T-helper 9 cell (primary cell): ENCODE measurements around the gene POR.
A peak's percentile ranks its signal among the peaks of the same experiment; 100 is the strongest.
"Not testable (repeated sequence)": the region's sequence is repeated elsewhere in the genome, so short reads cannot be mapped to it uniquely, and the experiment has no call there.

Experiments used
- DNase-seq: peaks from one replicate; pipeline ENCODE4 v3.0.0-alpha.2; 2020
- total RNA-seq, 2 donors: gene quantifications; one replicate each; lab custom pipeline; 2026; lab: John Stamatoyannopoulos, UW

POR gene
- total RNA-seq: 47.8 to 67.6 reads per million in 2 donors

DNA sequence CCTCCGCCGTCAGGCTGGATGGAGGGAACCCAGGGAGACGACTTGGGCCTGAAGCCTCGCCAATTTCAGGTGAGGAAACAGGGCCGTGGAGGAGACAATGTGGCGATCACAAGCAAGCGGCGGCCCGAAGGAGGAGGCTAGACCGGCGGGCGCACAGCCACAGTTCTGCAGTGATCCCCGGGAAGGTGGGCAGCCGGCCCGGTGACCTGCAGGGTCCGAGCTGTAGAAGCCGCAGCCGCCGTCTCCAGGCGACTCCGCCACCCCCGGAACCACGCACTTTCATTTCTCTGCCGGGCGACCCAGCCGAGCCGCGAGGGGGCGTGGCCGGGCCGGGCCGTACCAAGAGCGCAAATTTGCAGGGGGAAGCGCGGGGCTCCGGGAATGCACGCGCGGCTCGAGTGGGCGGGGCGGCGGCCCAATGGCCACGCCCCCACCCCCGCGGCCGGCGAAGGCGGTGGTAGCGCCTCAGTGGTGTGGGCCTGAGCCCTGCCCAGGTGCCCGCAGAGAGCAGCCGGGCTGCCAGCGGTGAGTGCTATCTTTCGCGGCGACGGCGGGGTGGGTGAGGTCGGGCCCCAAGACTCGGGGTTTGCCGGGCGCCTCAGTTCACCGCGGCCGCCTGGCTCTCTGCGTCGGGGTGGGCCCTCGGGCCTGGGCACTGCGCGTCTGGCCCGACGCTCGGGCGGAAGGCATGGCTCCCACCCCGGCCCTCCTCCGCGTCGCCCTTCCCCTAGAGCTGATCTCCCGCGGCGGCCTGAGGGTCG is at the start of gene POR:
Gene POR (plus strand): TSS at position 501 of the 761 bp plus-strand sequence. CDS start 38,847 bp downstream, outside the sequence.
- peak; percentile 98 for DNase-seq

DNA sequence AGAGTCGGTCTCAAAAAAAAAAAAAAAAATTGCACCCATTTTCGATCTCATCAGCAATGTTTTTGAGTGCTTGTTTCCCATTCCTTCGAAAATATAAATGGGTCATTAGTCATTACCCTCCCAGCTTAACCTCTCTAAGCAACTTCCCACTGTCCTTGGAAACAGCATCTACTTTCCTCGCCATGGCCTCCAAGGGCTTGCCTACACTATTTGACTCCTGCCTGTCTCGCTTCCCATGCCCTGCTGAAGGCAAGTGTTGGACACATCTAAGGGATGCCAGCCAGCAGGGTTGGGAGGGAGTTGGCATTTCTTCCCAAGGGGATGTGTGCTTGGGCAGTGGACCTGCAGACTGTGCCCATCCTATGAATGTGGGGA is 48.9 kb upstream of the POR start:
- DNase-seq: no peak

DNA sequence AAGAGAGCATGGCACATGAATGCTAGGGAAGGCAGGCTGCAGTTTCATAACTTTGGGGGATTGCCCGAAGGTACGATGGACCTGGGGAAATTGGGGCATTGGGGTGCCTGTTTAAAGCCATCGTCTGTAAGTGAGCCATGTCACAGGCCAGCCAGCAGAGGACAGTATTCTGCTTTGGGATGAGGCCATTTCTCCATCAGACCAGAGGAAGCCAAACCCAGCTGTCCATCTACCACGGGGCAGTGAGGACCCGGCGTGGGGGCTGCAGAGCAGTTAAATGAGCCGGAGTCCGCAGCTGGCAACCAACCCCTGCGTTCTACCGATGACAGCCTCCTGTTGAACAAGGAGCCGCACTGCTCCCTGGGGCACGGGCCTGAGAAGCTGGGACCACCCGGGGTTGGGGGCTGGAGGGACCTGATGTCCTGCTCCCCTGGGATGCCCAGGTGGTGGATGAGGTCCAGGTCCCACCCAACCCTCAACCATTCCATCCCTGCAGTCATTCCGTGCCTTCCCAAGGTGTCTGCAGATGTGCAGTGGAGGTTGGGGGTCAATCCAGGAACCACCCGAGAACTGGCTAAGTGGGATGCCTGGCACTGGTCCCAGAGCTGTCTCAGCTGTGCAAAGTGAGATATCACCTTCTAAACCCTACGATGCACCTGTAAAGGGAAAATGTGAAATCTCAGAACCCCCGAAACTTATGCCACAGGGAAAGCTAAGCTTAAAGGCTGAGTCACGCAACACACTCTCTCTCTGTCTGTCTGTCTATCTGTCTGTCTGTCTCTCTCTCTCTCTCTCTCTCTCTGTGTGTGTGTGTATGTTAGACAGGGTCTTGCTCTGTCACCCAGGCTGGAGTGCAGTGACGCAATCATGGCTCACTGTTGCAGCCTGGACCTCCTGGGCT is 48.2 kb upstream of the POR start:
- DNase-seq: peak; percentile 11

DNA sequence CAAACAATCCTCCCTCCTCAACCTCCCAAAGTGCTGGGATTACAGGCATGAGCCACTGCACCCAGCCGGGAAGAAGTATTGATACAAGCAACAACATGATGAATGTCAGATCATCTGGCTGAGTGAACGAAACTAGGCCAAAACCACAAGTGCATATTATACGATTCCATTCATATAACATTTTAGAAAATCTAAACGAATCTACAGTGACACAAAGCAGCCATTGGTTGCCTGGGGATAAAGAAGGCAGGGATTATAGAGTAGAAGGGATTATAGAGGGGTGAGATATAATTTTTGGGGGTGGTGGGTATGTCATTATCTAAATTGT is 47.6 kb upstream of the POR start:
- no peak for DNase-seq

DNA sequence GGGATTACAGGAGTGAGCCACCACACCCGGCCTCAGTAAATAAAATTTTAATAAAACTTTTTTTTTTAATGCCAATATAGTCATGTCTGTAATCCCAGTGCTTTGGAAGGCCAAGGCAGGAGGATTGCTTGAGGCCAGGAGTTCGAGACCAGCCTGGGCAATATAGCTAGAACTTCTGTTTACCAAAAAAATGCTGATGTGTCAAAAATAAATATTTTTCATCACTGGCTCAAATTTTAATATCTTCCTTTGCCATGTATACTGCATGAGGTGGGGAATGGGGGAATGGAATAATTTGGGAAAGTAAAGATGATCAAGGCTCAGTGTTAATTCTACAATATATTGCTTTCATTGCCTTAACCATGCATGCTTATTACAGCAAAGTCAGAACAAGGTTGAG is 46.8 kb upstream of the POR start:
- DNase-seq: no peak

DNA sequence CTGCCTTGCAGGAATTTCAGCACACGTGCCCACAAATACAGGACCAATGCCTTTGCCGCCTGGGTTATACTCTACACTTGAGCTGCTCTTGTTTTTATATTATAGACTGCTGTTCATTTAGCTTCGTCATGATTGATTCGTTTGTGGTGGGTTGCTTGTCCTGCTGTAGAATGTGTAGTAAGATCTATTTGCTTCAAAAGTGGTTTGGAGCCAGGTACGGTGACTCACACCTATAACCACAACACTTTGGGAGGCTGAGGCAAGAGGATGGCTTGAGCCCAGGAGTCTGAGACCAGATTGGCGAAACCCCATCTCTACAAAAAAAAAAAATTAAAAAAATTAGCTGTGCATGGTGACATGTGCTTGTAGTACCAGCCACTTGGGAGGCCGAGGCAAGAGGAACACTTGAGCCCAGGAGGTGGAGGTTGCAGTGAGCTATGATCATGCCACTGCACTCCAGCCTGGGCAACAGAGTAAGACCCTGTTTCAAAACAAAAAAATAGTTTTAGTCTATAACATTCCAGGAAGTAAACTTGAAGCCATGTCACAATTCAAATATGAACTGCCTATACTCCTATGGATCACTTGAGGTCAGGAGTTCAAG is 45.1 kb upstream of the POR start:
- DNase-seq: no peak

DNA sequence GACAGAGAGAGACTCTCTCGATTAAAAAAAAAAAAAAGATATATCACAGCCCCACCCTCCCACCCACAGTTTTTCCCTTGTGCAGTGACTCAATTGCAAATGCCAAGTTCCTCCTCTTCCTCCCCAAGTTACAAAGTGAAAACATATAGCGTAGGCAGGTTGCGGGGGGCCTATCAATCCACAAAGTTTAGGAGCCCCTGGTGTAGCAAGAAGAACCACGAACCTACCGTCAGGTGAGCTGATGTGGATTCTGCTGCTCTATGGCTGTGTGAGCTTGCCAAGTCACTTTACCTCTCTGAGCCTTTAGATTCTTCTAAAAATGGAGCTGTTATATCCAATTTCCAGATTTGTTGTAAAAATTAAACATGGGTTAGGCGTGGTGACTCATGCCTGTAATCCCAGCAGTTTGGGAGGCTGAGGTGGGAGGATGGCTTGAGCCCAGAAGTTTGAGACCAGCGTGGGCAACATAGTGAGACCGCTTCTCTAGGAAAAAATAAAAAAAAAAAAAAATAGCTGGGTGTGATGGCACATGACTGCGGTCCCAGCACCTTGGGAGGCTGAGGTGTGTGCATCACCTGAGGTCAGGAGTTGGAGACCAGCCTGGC is 44.3 kb upstream of the POR start:
- no peak for DNase-seq

DNA sequence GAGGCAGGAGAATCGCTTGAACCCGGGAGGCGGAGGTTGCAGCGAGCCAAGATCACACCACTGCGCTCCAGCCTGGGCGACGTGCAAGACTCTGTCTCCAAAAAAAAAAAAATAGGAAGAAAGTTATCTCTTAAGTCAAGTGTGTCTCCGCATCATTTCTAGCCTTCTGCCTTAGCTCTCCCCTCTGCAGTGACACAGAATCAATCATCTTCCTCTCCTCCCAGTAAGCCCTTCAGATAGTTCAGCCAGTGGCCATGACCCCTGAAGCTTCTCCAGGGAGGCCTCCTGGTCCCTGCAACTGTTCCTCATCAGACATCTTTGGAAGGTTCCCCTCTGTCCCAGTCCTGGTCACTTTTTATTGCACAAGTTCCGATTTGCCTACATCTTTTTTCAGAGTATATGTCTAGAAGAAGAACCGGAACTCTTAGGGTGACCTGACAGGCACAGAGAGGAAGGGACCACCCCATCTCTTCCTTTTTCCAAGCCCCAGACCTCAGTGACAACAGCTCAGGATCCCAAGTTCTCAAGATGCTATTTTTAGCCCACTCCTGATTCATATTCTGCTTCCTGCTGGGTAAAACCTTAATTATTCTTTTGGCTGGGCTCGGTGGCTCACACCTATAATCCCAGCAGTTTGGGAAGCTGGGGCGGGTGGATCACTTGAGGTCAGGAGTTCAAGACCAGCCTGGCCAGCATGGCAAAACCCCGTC is 42.7 kb upstream of the POR start:
- DNase-seq: no peak

DNA sequence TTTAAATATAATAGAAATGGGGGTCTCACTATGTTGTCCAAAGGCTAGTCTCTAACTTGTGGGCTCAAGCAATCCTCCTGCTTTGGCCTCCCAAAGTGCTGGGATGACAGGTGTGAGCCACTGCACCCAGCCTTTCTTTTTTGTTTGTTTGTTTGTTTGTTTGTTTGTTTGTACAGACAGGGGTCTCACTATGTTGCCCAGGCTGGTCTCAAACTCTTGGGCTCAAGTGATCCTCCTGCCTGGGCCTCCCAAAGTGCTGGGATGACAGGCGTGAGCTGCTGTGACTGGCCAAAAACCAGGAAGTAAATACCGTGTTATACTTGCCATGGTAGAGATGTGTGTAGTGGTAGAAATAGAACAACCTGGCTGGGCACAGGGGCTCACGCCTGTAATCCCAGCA is 40.8 kb upstream of the POR start:
- DNase-seq: not testable (repeated sequence)

DNA sequence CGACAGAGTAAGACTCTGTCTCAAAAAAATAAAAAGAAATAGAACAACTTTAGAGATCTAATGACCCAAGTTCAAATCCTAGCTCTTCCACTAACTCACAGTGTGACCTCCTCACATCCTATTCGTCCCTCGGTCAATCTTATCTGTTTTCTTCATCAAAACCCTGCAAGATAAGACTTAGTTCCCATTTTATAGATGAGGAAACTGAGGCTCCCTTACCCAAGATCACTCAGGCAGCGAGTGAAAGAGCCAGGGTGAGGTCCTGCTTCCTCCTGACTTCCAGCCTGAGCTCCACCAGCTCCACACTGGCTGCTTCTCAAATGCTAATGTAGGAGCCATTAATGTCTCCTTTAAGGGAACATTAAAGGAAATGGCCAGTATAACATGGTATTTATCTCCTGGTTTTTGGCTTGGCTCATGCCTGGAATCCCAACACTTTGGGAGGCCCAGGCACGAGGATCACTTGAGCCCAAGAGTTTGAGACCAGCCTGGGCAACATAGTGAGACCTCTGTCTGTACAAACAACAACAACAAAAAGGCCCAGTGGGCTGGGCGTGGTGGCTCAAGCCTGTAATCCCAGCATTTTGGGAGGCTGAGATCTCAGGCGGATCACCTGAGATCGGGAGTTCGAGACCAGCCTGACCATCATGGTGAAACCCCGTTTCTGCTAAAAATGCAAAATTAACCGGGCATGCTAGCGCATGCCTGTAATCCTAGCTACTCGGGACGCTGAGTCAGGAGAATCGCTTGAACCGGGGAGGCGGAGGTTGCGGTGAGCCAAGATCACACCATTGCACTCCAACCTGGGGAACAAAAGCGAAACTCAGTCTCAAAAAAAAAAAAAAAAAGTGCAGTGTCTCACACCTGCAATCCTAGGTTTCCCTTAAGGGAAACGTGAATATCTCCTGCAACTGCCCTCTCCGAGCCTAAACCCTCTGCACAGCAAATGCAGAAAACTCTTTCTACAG is 39.6 kb upstream of the POR start:
- no peak for DNase-seq

DNA sequence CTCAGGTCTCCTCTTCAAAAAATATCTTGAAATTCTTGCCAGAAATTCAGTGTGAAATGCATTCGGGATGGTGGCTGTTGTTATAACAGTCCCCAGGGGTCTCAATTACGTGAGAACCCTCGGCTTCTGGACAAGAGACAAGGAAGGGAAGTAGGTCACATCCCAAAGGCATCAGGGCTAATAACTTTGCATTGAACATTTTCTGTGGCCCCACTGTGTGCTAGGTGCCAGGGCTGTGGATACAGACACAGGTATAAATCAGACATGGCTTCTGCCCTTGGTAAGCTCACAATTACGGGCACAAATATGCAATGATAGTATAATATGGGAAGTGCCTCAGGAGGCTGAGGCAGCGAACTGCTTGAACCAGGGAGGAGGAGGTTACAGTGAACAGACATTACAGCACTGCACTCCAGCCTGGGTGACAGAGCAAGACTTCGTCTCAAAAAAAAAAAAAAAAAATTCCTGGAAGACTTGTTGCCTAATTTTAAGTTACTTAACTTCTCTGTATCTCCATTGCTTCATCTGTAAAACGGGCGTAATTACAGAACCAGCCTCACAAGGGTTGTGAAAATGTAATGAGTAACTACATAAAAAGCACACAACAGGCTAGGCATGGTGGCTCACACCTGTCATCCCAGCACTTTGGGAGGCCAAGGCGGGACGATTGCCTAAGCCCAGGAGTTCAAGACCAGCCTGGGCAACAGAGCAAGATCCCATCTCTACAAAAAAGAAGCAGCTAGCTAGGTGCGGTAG is 38.7 kb upstream of the POR start:
- DNase-seq: no peak

DNA sequence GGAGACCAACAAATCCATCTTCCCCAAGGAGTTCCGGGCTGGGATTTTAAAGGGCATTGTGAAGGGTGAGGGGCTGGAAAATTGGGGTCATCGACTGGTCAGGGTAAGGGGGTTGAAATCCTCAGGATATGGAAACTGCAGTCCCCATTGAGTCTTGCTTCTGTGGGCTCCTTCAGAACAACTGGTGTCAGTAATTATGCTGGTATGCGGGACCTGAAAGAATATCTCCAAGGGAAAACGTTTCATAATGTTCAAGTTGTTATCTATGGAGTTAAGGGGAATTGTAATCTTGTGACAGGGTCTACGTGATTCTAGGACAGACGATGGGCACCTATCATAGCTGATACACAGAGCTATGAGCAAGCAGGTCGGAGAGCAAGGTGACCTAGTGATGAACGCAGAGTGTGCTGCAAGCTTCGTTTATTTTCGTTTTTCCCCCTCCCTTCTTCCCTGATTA is 36.6 kb upstream of the POR start:
- no peak for DNase-seq

DNA sequence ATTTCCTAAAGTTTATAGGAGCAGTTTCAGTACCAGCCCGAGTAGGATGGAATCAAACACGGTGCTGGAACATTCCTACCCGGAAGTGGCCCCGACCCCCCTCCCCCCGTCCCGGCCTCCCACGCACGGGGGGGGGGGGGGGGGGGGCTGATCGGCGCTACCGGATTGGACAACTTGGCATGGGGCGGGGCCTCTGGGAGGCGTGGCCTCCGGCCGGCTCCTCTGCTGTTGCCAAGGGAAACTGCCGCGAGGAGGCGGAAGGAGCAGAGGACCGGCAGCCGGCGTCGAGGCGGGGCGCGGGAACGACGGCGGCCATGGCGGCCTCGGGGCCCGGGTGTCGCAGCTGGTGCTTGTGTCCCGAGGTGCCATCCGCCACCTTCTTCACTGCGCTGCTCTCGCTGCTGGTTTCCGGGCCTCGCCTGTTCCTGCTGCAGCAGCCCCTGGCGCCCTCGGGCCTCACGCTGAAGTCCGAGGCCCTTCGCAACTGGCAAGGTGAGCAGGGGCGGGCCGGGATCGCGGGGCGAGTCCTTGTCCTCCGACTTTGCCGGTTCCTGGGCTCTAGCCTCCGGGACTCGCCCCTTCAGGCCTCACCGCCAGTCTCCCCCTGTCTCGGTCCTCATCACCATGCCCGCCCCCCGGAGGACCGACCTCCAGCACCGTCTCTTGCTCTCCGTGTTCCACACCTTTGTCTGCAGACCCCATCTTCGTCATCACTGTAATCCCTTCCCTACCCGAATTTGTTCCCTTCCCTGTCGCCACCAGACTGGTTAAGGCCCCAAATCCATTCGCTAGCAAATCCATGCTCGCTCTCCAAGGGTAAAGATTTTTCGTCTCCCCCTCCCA is 36.0 kb upstream of the POR start, which contains the start of gene RHBDD2:
Gene RHBDD2 (plus strand): TSS at position 266 of the 843 bp plus-strand sequence. CDS start 49 bp downstream, at position 315.
- peak; percentile 94 for DNase-seq

DNA sequence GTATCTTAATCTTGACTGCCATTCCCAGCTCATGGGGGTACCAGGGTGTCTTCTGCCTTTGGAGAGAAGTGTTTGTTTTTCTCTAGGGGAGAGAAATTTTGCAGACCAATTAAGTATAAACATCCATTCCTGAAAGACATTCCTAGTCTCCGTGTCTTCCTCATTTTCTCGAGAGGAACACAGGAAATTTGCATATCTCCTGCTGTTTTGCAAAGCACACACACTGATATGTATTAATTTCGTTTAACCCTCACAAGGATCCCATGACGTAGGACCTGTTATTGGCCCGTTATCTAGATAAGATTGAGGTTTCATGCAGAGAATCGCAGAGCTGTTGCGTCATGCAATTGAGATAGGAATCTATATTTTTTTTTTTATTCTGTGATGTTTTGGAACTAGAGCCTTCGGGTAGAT is 35.2 kb upstream of the POR start:
- DNase-seq: no peak

DNA sequence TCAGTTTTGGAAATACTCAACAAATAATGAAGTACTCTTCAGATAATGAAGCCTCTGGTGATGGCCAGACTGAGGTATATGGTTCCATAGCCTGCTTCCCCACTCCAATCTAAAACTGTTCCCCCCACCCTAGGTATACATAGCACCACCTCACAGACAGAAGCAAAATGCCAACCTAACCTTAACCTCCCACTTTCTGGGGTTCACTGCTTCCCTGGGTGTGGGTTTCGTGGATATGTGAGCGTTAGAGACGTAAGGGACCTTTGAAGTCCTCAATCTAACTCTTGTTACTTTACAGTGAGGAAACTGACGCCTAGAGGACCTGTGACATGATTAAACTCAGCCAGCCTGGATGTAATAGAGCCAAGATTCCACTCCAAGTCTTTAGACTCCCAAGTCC is 34.7 kb upstream of the POR start:
- DNase-seq: no peak

DNA sequence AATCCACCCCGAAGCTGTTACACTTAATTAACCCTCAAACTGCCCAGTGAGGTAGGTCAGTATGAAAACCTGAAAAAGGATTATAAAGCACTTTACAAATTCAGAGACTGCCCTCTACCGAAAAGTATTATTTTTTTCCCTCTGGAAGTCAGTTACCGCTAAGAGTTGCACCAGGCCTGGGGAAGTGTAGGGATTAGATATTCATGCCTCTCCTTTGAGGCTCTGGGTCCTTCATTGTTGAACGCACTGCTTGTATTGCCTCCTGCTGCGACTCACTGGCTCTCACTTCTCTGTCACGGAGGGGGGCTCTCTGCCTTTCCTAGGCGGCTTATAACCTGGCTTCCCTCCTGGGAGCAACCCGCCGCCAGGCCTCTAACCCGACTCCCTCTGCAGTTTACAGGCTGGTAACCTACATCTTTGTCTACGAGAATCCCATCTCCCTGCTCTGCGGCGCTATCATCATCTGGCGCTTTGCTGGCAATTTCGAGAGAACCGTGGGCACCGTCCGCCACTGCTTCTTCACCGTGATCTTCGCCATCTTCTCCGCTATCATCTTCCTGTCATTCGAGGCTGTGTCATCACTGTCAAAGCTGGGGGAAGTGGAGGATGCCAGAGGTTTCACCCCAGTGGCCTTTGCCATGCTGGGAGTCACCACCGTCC is 33.4 kb upstream of the POR start:
- no peak for DNase-seq

DNA sequence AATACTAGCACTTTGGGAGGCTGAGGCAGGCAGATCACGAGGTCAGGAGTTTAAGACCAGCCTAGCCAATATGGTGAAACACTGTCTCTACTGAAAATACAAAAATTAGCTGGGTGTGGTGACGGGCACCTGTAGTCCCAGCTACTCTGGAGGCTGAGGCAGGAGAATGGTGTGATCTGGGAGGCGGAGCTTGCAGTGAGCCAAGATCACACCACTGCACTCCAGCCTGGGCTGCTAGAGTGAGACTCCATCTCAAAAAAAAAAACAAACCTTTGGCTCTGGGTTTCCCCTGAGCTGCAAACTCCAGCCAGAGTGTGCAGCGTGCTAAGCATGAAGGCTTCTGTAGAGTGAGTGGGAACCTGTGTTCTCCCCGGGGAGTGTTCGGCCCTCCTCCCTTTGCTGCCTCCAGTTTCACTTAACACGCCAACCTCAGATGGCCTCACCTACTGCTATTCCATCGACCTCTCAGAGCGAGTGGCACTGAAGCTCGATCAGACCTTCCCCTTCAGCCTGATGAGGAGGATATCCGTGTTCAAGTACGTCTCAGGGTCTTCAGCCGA is 31.6 kb upstream of the POR start:
- DNase-seq: not testable (repeated sequence)

DNA sequence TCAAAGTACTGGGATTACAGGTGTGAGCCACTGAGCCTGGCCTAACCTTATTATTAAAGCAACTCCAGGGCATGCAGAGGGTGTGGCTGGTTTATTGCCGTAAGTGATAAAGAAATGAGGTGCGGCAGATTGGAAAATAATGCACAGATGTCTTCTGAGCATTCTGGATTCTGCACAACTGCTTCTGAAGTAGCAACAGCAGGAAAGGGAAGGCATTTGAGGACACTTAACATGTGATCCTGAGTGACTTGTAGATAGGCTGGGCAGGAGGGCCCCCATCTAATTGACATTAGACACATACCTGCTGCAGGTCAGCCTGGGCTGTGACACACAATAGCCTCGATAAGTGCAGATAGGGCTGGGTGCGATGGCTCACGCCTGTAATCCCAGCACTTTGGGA is 30.5 kb upstream of the POR start:
- DNase-seq: no peak
